K562 (cell line): ENCODE results near the gene RNF26. TPM values are rescaled to one million over a fixed set of nuclear protein-coding genes. Genes with fewer than 3 reads are reported as not detected.

Experiments used
- ATAC-seq: fragments of 200-7000 bp; cut with Tn5 transposase; 3 replicates; pipeline ENCODE4 v1.9.1; 2020; ENCODE audit warnings: moderate library complexity
- BruUV-seq: library from RNA; stranded (reverse); fragments of 400-500 nt; replicated peaks from 2 replicates; lab custom pipeline; 2021; lab: Mats Ljungman, UMichigan
- CTCF ChIA-PET: fragments of 300-600 bp; formaldehyde crosslinking; extraction: SDS; loops from one replicate; lab custom pipeline; 2021; ENCODE audit warnings: low intra/inter-chr PET ratio; lab: Yijun Ruan, JAX
- POLR2A ChIA-PET: fragments of 300-600, 350-650 bp; sonication (Branson Sonifier 250); formaldehyde crosslinking; extraction: SDS; loops from one replicate; lab custom pipeline; 2021; ENCODE audit warnings: antibody characterized with exemption, inconsistent platforms; lab: Yijun Ruan, JAX
- DNase-seq, 4 experiments: peaks; one replicate each; pipeline versions ENCODE4 v3.0.0 to v3.0.0-alpha.2; 2011 to 2018; ENCODE audit warnings: low spot score in 3 of 4, mixed read lengths in 3 of 4; ENCODE audit errors: extremely low read depth in 1 of 4
- FAIRE-seq: peaks from 2 replicates; lab custom pipeline; 2011; peaks lifted over from hg19 to GRCh38; lab: Jason Lieb, UNC
- H2AFZ ChIP-seq: 2 replicates; pipeline ENCODE4 v1.6.0; 2011; ENCODE audit warnings: low read depth, low read length, control low read depth, inconsistent platforms
- H3K27ac ChIP-seq: fragments of 200-600 bp; 3 replicates; pipeline ENCODE4 v1.8.0; 2011; ENCODE audit warnings: low read depth, mild to moderate bottlenecking, control low read depth, inconsistent platforms, low read length, moderate library complexity, mixed read lengths; ENCODE audit errors: extremely low read depth
- H3K27me3 ChIP-seq, 2 experiments: fragments of 300-600 bp in 1 of 2; 2 replicates in 1 of 2; 3 replicates in 1 of 2; pipeline versions ENCODE4 v1.6.0 to v1.8.0; 2011; ENCODE audit warnings: inconsistent platforms in 2 of 2, low read length in 2 of 2, mild to moderate bottlenecking in 1 of 2, mixed read lengths in 1 of 2, moderate library complexity in 1 of 2; ENCODE audit not compliant: control insufficient read depth in 2 of 2, insufficient read depth in 2 of 2
- H3K36me3 ChIP-seq: fragments of 300-600 bp; 3 replicates; pipeline ENCODE4 v1.8.0; 2011; ENCODE audit warnings: mild to moderate bottlenecking, low read length, inconsistent platforms; ENCODE audit not compliant: control insufficient read depth, insufficient read depth
- H3K4me1 ChIP-seq, 2 experiments: fragments of 200-600 bp in 1 of 2; replicated peaks in 1 of 2; 2 replicates in 1 of 2; 3 replicates in 1 of 2; pipeline versions ENCODE4 v1.5.1 to v1.8.0; 2011; ENCODE audit warnings: inconsistent platforms in 2 of 2, low read length in 2 of 2, mild to moderate bottlenecking in 1 of 2, mixed read lengths in 1 of 2, moderate library complexity in 1 of 2; ENCODE audit not compliant: control insufficient read depth in 2 of 2, insufficient read depth in 2 of 2
- H3K4me2 ChIP-seq: 2 replicates; pipeline ENCODE4 v1.6.1; 2011; ENCODE audit warnings: low read length, control low read depth, inconsistent platforms, mixed read lengths; ENCODE audit not compliant: insufficient read depth
- H3K4me3 ChIP-seq: fragments of 200-600 bp; sonication (generic), shearing (Covaris generic); 2 replicates; pipeline ENCODE4 v1.5.1; 2016; ENCODE audit warnings: control low read depth, inconsistent platforms
- H3K79me2 ChIP-seq: fragments of 200-600 bp; 3 replicates; pipeline ENCODE4 v1.8.0; 2011; ENCODE audit warnings: low read length, inconsistent platforms; ENCODE audit not compliant: control insufficient read depth, insufficient read depth
- H3K9ac ChIP-seq, 2 experiments: 2 replicates each; pipeline versions ENCODE4 v1.6.0 to v1.6.1; 2011; ENCODE audit warnings: low read depth in 2 of 2, low read length in 2 of 2, control low read depth in 1 of 2, inconsistent platforms in 1 of 2, mild to moderate bottlenecking in 1 of 2, mixed read lengths in 1 of 2; ENCODE audit not compliant: insufficient read depth in 1 of 2
- H3K9me1 ChIP-seq: one replicate; pipeline ENCODE4 v1.6.0; 2011; ENCODE audit warnings: inconsistent platforms, mild to moderate bottlenecking, low read length, moderate library complexity; ENCODE audit not compliant: control insufficient read depth, insufficient read depth
- H3K9me3 ChIP-seq: replicated peaks from 2 replicates; pipeline ENCODE4 v1.5.1; 2011; ENCODE audit warnings: low read depth, low read length, inconsistent platforms; ENCODE audit not compliant: control insufficient read depth, insufficient read depth
- H4K20me1 ChIP-seq: replicated peaks from 2 replicates; pipeline ENCODE4 v1.6.1; 2011; ENCODE audit warnings: low read length, inconsistent platforms, mixed read lengths; ENCODE audit not compliant: control insufficient read depth, insufficient read depth
- EP400 ChIP-seq: fragments of 450-650 bp; IDR thresholded peaks from 2 replicates; pipeline ENCODE4 v1.6.1; 2017; ENCODE audit warnings: antibody characterized with exemption, mild to moderate bottlenecking, moderate library complexity
- RBM25 ChIP-seq: fragments of 200-400 bp; formaldehyde crosslinking; IDR thresholded peaks from 2 replicates; pipeline ENCODE4 v1.6.1; 2018; ENCODE audit warnings: low read length, low read depth, moderate library complexity; ENCODE audit not compliant: severe bottlenecking
- STAT5A ChIP-seq: IDR thresholded peaks from 2 replicates; pipeline ENCODE4 v1.6.1; 2012; ENCODE audit warnings: low read length, inconsistent platforms, borderline replicate concordance
- ZNF274 ChIP-seq: IDR thresholded peaks from 2 replicates; pipeline ENCODE4 v1.6.1; 2011; ENCODE audit warnings: low read depth, mild to moderate bottlenecking, low read length, moderate library complexity, borderline replicate concordance
- ZNF354B ChIP-seq: fragments of 250-450 bp; sonication (Bioruptor Pico); IDR thresholded peaks from 2 replicates; pipeline ENCODE4 v1.4.0; 2020
- WGBS: fragments of 100-300 bp; shearing (Covaris generic); methylation state at CpG from one replicate; pipeline ENCODE4 v1.1.6; 2016; ENCODE audit warnings: low coverage, mixed read lengths; ENCODE audit not compliant: insufficient coverage; ENCODE audit errors: missing lambda C conversion rate; 5-methylcytosine and 5-hydroxymethylcytosine counted together
- in situ Hi-C: fragments of 300-500 bp; cut with MboI; formaldehyde crosslinking; loops from 4 replicates; pipeline ENCODE4 v1.15.0; 2018; ENCODE audit warnings: inconsistent platforms, mixed read lengths
- intact Hi-C: fragments of 100-400 bp; cut with micrococcal nuclease; formaldehyde crosslinking; loops from 2 replicates; pipeline ENCODE4 v1.14.2; 2022
- polyA plus RNA-seq, 8 experiments: library from polyadenylated mRNA; depleted of rRNA in 4 of 8; stranded (reverse) in 5 of 8; unstranded in 3 of 8; fragments of >200 nt; fragmentation: Nextera tagmentation in 2 of 8; fragmentation: Illumina TruSeq in 1 of 8; extraction: Ambion mirVana in 2 of 8; extraction: Trizol in 1 of 8; gene quantifications; 2 replicates each; pipeline versions ENCODE4 v1.2.1 to v1.2.3, GENCODE V29; 2011 to 2014; ENCODE audit warnings: inconsistent platforms in 1 of 8, missing spikeins in 1 of 8
- total RNA-seq, 7 experiments: library from RNA; depleted of rRNA in 6 of 7; stranded (reverse); fragments of >200 nt in 6 of 7; fragmentation: Illumina TruSeq in 2 of 7; extraction: Trizol in 2 of 7; gene quantifications; 2 replicates each; pipeline versions ENCODE4 v1.2.1 to v1.2.3, GENCODE V29; 2011 to 2021; ENCODE audit warnings: low replicate concordance in 1 of 7
- TF ChIP-seq, protein P1 (sequence below): fragments of 200-600 bp; sonication (generic); IDR thresholded peaks from one replicate; pipeline ENCODE4 v1.6.1; 2012; ENCODE audit warnings: mild to moderate bottlenecking, low read depth, low read length, inconsistent platforms

Gene RNF26
- total and polyA plus RNA-seq, 9 of the 15 experiments (the other 6 are each of a cell fraction or from before 2014, with no cell fraction given): 5.3 to 53.6 (median 12.7) TPM

- Histone ChIP-seq H3K9ac (0 out of 4 replicates have a peak overlapping the region, but pooled peaks of 1 of the 2 experiments have one; percentile 11), H3K4me1 (peaks cover 64 to 77% of the 10 kb centered on the region in 2 experiments), H3K36me3 (peaks cover 27% of the 10 kb centered on the region; the same call in 1 of the 3 replicates), H4K20me1 (peaks cover 5% of the 10 kb centered on the region; the same call in 1 of the 2 replicates), H3K27ac (no peak overlapping the region), H3K9me3 (no peaks in the 10 kb centered on the region), H3K4me3 (no peak overlapping the region), H3K9me1 (no peaks in the 10 kb centered on the region), H3K27me3 (no peaks in the 10 kb centered on the region), H3K4me2 (no peak overlapping the region), H3K79me2 (peaks cover 7% of the 10 kb centered on the region; the same call in 1 of the 3 replicates), H2AFZ (no peak overlapping the region)
- in situ Hi-C loops: no loop called here
- no TSS peak for BruUV-seq
- FAIRE-seq: no peak
- 92% methylated on average over 22 of the region's 26 CpGs for whole genome bisulfite sequencing
- ChIA-PET POLR2A (interaction anchor here (0.5 to 1.4 kb wide), 4 partner anchors 11 to 1858 kb away, joined by 3 to 4 read pairs (median 3); no protein-coding TSS in a partner anchor), CTCF (interaction anchor here (0.5 to 5.9 kb wide), 2 partner anchors 16 to 103 kb away, joined by 3 to 41 read pairs; no protein-coding TSS in a partner anchor)
- no peak for DNase-seq
- intact Hi-C loops: loop anchor here (5.0 kb wide), 1 partner anchor 35 kb away; no protein-coding TSS in a partner anchor
- no peak for ATAC-seq
- TF ChIP-seq, protein P1, sequence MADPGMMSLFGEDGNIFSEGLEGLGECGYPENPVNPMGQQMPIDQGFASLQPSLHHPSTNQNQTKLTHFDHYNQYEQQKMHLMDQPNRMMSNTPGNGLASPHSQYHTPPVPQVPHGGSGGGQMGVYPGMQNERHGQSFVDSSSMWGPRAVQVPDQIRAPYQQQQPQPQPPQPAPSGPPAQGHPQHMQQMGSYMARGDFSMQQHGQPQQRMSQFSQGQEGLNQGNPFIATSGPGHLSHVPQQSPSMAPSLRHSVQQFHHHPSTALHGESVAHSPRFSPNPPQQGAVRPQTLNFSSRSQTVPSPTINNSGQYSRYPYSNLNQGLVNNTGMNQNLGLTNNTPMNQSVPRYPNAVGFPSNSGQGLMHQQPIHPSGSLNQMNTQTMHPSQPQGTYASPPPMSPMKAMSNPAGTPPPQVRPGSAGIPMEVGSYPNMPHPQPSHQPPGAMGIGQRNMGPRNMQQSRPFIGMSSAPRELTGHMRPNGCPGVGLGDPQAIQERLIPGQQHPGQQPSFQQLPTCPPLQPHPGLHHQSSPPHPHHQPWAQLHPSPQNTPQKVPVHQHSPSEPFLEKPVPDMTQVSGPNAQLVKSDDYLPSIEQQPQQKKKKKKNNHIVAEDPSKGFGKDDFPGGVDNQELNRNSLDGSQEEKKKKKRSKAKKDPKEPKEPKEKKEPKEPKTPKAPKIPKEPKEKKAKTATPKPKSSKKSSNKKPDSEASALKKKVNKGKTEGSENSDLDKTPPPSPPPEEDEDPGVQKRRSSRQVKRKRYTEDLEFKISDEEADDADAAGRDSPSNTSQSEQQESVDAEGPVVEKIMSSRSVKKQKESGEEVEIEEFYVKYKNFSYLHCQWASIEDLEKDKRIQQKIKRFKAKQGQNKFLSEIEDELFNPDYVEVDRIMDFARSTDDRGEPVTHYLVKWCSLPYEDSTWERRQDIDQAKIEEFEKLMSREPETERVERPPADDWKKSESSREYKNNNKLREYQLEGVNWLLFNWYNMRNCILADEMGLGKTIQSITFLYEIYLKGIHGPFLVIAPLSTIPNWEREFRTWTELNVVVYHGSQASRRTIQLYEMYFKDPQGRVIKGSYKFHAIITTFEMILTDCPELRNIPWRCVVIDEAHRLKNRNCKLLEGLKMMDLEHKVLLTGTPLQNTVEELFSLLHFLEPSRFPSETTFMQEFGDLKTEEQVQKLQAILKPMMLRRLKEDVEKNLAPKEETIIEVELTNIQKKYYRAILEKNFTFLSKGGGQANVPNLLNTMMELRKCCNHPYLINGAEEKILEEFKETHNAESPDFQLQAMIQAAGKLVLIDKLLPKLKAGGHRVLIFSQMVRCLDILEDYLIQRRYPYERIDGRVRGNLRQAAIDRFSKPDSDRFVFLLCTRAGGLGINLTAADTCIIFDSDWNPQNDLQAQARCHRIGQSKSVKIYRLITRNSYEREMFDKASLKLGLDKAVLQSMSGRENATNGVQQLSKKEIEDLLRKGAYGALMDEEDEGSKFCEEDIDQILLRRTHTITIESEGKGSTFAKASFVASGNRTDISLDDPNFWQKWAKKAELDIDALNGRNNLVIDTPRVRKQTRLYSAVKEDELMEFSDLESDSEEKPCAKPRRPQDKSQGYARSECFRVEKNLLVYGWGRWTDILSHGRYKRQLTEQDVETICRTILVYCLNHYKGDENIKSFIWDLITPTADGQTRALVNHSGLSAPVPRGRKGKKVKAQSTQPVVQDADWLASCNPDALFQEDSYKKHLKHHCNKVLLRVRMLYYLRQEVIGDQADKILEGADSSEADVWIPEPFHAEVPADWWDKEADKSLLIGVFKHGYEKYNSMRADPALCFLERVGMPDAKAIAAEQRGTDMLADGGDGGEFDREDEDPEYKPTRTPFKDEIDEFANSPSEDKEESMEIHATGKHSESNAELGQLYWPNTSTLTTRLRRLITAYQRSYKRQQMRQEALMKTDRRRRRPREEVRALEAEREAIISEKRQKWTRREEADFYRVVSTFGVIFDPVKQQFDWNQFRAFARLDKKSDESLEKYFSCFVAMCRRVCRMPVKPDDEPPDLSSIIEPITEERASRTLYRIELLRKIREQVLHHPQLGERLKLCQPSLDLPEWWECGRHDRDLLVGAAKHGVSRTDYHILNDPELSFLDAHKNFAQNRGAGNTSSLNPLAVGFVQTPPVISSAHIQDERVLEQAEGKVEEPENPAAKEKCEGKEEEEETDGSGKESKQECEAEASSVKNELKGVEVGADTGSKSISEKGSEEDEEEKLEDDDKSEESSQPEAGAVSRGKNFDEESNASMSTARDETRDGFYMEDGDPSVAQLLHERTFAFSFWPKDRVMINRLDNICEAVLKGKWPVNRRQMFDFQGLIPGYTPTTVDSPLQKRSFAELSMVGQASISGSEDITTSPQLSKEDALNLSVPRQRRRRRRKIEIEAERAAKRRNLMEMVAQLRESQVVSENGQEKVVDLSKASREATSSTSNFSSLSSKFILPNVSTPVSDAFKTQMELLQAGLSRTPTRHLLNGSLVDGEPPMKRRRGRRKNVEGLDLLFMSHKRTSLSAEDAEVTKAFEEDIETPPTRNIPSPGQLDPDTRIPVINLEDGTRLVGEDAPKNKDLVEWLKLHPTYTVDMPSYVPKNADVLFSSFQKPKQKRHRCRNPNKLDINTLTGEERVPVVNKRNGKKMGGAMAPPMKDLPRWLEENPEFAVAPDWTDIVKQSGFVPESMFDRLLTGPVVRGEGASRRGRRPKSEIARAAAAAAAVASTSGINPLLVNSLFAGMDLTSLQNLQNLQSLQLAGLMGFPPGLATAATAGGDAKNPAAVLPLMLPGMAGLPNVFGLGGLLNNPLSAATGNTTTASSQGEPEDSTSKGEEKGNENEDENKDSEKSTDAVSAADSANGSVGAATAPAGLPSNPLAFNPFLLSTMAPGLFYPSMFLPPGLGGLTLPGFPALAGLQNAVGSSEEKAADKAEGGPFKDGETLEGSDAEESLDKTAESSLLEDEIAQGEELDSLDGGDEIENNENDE: no peak
- no peak for TF ChIP-seq ZNF274
- no peak for TF ChIP-seq ZNF354B (CRISPR knock-in tag)
- TF ChIP-seq RBM25: no peak
- no peak for TF ChIP-seq STAT5A
- no peak for TF ChIP-seq EP400
These were observed 38.1 kb downstream of the RNF26 start for GRCh38 chr11:119372260-119373058.
